NCI-H524 (cell line): ENCODE results near the gene CDYL.
"Not testable (repeated sequence)": the region's sequence is repeated elsewhere in the genome, so short reads cannot be mapped to it uniquely, and the experiment has no call there.

Experiments used
- DNase-seq, 2 experiments: peaks; one replicate each; lab custom pipeline; 2025; lab: John Stamatoyannopoulos, UW

The CDYL gene

DNA sequence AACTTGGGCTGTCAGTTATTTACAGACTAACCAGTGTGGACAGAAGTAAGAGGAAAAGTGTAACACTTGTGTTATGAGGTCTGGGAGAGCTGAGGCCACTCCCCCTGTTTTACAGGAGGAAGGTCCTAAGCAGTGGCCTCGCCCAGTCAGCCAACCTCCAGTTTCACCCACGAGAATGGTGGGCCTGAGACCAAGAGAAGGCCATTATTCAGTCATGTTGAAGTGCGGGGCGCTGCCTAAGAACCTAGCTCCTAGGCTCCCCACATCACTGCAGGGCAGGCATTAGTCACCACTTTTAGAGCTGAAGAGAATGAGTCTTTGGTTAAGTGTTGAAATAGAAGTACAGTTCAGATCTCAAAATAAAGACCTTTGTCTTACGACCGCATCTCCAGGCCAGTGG is 27.9 kb downstream of the CDYL start:
- no peak for DNase-seq

DNA sequence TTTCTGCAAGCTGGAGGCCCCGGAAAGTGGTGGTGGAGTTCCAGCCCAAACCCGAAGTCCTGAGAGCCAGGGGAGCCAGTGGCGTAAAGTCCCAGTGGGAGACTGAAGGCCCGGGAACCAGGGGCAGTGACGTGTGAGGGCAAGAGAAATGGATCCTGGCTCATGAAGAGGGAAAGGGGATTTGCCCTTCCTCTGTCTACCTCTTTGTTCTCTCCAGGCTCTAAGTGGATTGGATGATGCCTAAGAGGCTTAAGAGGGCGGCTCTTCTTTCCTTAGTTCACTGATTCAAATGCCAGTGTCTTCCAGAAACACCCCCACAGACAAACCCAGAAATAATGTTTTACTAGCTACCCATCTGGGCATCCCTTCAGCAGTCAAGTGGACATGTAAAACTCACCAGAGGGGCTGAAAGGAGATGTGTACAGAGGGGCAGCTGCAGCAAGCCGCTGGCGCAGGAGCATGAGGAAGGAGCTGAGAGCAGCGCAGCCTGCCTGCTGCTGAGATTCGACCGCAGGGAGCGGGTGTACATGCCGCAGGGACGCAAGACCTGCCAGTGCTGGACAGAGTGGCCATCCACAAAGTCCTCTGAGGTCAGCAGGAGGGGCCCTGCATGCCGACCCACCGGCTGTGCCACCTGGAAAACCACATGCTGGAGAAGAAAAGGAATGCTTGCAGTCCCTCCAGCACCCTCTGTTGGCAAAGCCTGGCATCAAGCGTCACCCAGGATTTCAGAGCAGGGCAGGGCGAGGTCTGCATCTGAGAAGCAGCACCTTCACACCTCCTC is 29.5 kb downstream of the CDYL start:
- peak; percentile 87 to 95 for DNase-seq

GRCh38 chr6:4806337-4806725 is 30.1 kb downstream of the CDYL start:
- no peak for DNase-seq

DNA sequence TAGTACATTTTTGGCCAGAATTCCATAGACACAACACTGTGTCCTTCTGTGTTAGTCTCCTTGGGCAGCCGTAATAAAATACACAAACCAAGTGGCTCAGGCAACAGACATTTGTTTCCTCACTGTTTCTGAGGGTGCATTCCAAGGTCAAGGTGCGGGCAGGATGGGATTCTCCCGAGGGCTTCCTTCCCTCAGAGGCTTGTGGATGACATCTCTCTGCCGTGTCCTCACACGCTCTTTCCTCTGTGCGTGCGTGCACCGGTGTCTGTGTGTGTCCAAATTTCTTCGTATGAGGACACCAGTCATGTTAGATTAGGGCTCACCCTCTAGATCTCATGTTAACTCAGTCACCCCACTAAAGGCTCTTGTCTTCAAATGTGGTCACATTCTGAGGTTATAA is 30.6 kb downstream of the CDYL start:
- no peak for DNase-seq

GRCh38 chr6:4808396-4808795 is 32.2 kb downstream of the CDYL start:
- DNase-seq = no peak

GRCh38 chr6:4809999-4810918 is 34.1 kb downstream of the CDYL start:
- DNase-seq = no peak

GRCh38 chr6:4812068-4812467 is 35.9 kb downstream of the CDYL start:
- no peak for DNase-seq

- DNase-seq = no peak
Measured at GRCh38 chr6:4813055-4813454, 36.9 kb downstream of the CDYL start.

GRCh38 chr6:4814212-4814611 is 38.0 kb downstream of the CDYL start:
- no peak for DNase-seq

DNA sequence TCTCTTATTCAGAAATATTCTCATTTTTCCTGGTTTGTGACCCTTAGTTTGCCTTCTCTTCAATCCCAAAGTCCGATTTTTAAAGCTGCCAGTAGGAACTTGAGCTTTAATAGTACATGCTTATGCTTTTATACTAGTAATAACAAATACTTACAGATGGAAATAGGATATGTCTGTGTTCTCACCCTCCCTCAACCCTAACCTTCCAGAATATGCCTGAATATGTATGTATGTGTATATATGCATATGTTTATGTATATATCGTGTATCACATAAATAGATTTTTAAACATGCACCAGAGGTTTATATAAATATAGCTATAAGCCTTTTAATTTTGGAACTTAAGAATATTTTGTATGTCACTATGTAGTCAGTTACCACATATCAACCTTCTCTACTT is 38.8 kb downstream of the CDYL start:
- no peak for DNase-seq

DNA sequence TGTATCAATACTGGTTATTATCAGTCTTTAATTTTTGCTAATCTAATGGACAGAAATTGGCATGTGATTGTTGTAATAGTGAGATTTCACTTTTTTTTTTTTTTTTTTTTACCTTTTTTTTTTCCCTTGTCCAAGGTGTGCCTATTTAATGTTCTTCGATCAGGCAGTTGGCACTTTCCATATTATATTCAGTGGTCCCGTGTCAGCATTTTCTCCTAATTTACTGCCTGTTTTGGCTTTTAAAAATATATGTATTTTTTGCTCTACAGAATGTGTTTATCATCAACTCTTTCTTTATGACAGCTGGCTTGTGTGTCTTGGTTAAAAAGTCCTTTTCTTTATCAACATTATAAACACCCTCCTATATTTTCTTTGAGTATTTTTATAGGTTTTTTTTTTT is 39.4 kb downstream of the CDYL start:
- no peak for DNase-seq

DNA sequence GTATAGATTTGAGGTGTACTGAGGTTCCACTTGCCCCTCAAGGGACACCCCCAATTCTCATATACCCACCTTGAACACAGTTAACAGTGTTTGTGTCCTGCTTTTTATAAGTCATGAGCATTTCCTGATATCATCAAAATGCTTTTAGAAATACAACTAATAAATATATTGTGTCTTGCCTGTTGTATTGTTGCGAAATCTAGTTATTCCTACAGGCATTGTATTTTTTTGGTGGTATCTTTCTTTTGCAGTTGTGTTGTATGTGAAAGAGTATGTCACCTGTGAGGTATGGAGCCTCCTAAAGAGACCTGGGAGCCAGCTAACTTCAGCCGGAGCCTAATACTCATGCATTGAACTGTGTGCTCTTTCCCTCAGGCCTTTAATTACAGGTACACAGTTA is 40.7 kb downstream of the CDYL start:
- no peak for DNase-seq

- no peak for DNase-seq
Measured at GRCh38 chr6:4817551-4817950, 41.3 kb downstream of the CDYL start.

DNA sequence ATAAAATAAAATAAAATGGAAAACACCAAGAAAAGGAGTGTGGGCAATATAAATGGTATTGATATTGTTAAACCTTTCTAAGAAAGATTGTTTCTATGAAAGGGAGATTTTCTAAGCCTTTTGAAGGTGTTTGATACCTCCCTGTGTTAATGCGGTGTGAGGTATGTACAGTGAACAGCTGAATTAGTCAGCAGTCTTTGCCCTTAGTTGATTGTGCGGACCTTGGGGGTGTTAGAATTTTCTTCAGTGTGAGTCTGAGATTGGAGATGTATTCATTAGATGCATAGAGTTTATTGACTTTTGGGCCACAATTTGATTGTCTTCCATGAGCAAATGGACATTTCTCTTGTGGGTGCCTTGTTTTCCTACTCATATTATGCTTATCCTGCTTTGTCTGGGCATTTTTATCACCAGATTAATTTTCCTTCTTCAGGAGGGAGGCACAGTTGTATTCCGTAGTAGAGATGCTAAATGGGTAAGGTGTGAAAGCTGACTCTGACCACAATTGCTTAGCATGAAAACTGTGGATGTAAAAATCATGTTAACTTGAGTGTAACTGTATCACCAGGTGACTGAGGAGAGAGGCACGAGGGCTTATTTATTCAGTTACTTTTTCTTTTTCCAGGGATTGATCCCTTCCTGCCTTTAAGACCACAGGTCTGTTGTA is 42.2 kb downstream of the CDYL start:
- no peak for DNase-seq

DNA sequence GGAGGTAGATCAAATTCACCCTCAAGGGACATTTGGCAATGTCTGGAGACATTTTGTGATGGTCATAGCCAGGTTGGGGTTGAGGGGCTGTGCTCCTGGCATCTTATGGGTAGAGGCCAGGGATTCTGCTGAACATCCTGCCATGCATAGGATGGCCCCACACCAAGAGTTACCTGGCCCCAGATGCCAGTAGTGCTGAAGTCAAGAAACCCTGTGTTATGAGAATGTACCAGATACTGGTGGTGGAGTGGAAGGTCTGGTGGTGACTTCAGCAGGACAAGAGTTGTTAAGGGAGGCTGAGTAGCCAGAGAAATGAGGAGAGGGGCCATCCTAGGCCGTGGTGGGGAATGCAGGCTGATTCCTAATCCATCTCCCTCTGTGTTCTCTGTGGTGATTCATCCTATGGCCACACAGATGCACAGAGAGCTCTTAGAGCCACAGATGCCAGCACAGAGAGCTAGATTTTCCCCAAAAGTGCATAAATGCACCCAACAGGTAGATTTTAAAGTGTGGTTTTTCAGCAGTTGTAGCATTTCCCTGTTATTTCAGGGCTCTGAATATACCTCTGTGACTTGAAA is 43.6 kb downstream of the CDYL start:
- DNase-seq = no peak

DNA sequence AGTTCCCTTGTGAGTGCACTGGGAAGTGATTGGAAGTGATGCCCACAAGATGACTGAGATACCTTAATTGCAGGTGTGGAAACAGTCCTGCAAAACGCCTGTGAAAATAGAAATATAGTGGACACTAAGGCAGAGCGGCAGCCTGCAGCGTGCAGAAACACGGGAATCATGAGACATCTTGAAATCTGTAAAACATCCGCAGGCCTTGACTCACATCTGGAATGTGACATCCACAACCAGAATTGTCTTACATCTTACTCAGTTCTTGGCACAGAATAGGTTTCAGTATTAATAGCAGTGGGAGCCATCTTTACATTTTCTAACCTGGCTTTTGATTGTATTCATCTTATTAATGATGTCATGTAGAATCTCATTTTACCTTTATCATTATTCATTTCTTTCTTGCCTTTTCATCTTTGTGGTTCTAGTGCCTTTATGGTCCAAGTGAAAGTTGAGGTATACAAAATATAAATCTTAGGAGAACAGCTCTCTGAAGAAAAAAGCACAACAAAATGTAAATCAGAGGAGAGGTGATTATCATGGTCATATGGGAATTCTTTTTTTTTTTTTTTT is 44.6 kb downstream of the CDYL start:
- no peak for DNase-seq

GRCh38 chr6:4822476-4822875 is 46.3 kb downstream of the CDYL start:
- DNase-seq = no peak

DNA sequence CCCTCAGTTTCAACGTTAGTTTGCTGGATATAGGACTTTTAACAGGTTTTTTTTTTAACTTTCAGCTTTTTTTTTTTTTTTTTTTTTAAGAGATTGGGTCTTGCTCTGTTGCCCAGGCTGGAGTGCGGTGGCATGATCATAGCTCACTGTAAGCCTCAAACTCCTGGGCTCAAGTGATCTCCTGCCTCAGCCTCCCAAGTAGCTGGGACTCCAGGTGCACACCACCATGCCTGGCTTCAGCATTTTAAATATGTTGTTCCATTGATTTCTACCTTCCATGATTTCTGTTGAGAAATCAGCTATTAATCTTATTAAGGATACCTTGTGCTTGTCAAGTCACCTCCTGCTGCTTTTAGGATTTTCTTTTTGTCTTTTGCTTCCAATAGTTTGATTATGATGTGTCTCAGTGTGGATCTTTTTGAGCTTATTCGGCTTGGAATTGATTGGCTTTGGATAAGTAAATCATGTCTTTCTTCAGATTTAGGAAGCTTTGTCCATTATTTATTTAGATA is 52.0 kb downstream of the CDYL start:
- DNase-seq = no peak

- no peak for DNase-seq
Measured at GRCh38 chr6:4829089-4829488, 52.9 kb downstream of the CDYL start.

GRCh38 chr6:4835540-4835939 is 59.3 kb downstream of the CDYL start:
- not testable (repeated sequence) for DNase-seq

DNA sequence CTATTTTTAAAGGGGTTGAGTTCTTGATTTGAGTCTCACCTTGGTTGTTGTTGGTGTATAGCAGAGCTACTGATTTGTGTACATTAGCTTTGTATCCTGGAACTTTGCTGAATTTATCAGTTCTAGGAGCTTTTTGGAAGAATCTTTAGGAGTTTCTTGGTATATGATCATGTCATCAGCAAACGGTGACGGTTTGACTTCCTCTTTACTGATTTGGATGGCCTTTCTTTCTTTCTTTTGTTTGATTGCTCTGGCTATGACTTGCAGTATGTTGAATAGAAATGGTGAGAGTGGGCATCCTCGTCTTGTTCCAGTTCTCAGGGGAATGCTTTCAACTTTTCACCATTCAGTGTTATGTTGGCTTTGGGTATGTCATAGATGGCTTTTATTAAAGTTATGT is 64.0 kb downstream of the CDYL start:
- DNase-seq = no peak

DNA sequence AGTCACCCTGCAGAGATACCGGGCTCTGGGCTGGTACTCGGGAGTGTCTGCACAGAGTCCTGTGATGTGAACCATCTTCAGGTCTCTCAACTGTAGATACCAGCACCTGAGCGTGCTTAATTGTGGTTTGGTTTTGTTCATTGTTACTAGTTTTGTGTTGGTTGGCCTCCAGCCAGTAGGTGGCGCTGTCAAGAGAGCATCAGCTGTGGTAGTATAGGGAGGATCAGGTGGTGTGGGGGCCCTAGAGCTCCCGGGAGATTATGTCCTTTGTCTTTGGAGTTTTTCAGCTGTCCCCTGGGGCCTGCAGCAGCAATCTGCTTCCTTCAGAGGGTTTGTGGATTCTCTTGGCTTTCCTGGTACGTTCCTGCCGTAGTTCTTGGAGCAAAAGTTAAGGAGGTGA is 67.9 kb downstream of the CDYL start:
- DNase-seq = no peak
